Glutamatergic neuron (in vitro differentiated cells): ENCODE data around the gene KLHDC8A. TPM values are rescaled to one million over a fixed set of nuclear protein-coding genes. Genes with fewer than 3 reads are reported as not detected.

Source experiments
- DNase-seq: peaks from one replicate; pipeline ENCODE4 v3.0.0; 2022
- H3K27ac Mint-ChIP-seq: one replicate; pipeline ENCODE4 v1.8.0; 2020; ENCODE audit warnings: mild to moderate bottlenecking, mixed read lengths, inconsistent platforms; ENCODE audit not compliant: unreplicated experiment
- H3K27me3 Mint-ChIP-seq: one replicate; pipeline ENCODE4 v1.8.0; 2020; ENCODE audit warnings: mild to moderate bottlenecking, moderate library complexity, mixed read lengths, inconsistent platforms; ENCODE audit not compliant: unreplicated experiment
- H3K36me3 Mint-ChIP-seq: one replicate; pipeline ENCODE4 v1.8.0; 2020; ENCODE audit warnings: mild to moderate bottlenecking, mixed read lengths, inconsistent platforms; ENCODE audit not compliant: unreplicated experiment
- H3K4me1 Mint-ChIP-seq: one replicate; pipeline ENCODE4 v1.8.0; 2020; ENCODE audit warnings: mild to moderate bottlenecking, low read depth, mixed read lengths, inconsistent platforms; ENCODE audit not compliant: unreplicated experiment
- H3K4me3 Mint-ChIP-seq: one replicate; pipeline ENCODE4 v1.8.0; 2020; ENCODE audit warnings: mild to moderate bottlenecking, mixed read lengths, inconsistent platforms; ENCODE audit not compliant: unreplicated experiment
- H3K9me3 Mint-ChIP-seq: one replicate; pipeline ENCODE4 v1.8.0; 2020; ENCODE audit warnings: mild to moderate bottlenecking, moderate library complexity, mixed read lengths, inconsistent platforms; ENCODE audit not compliant: unreplicated experiment
- CTCF ChIP-seq: fragments of 200-600 bp; sonication (generic); IDR thresholded peaks from one replicate; pipeline ENCODE4 v1.5.0; 2021; ENCODE audit not compliant: partially characterized antibody, unreplicated experiment
- total RNA-seq: library from RNA; stranded (reverse); fragmentation: NEBNext Ultra II Directional; extraction: Animal tissue kit (Norgen Biotek cat#: 25700); gene quantifications from one replicate; pipeline ENCODE4 v1.2.1, GENCODE V29; 2021; ENCODE audit not compliant: unreplicated experiment

KLHDC8A gene
- total RNA-seq, 1 donor from 2014 or later, result 125 TPM

- no peak for DNase-seq
- TF ChIP-seq CTCF, result no peak
- Mint-ChIP-seq H3K27me3 (peaks cover 1% of the 10 kb centered on the region), H3K4me3 (no peak overlapping the region), H3K27ac (no peak overlapping the region), H3K36me3 (peaks cover 4% of the 10 kb centered on the region), H3K9me3 (peaks cover 2% of the 10 kb centered on the region), H3K4me1 (peaks cover 8% of the 10 kb centered on the region)
These were observed 49.7 kb downstream of the KLHDC8A start for GRCh38 chr1:205306929-205307566.

- DNase-seq, result no peak
- Mint-ChIP-seq H3K4me1 (peaks cover 18% of the 10 kb centered on the region), H3K27ac (no peak overlapping the region), H3K4me3 (no peak overlapping the region), H3K27me3 (peaks cover 1% of the 10 kb centered on the region), H3K9me3 (peaks cover 2% of the 10 kb centered on the region), H3K36me3 (peaks cover 4% of the 10 kb centered on the region)
- no peak for TF ChIP-seq CTCF
These were observed 52.0 kb downstream of the KLHDC8A start for GRCh38 chr1:205304695-205305070.

GRCh38 chr1:205304046-205304694 lies 52.6 kb downstream of the KLHDC8A start:
- Mint-ChIP-seq H3K9me3 (peaks cover 2% of the 10 kb centered on the region), H3K4me1 (peaks cover 16% of the 10 kb centered on the region), H3K36me3 (peaks cover 4% of the 10 kb centered on the region), H3K27me3 (peaks cover 1% of the 10 kb centered on the region), H3K27ac (no peak overlapping the region), H3K4me3 (no peak overlapping the region)
- TF ChIP-seq CTCF, result no peak
- no peak for DNase-seq

GRCh38 chr1:205303247-205303888 lies 53.4 kb downstream of the KLHDC8A start:
- peaks cover 4% of the 10 kb centered on the region for H3K36me3 Mint-ChIP-seq
- no peak overlapping the region for H3K4me3 Mint-ChIP-seq
- H3K27ac Mint-ChIP-seq, result no peak overlapping the region
- TF ChIP-seq CTCF, result no peak
- H3K27me3 Mint-ChIP-seq, result peaks cover 1% of the 10 kb centered on the region
- peaks cover 18% of the 10 kb centered on the region for H3K4me1 Mint-ChIP-seq
- H3K9me3 Mint-ChIP-seq, result peaks cover 3% of the 10 kb centered on the region
- no peak for DNase-seq
